Activated B cell treated with CpG ODN at 0.5 μM for 24 hours (primary cell): ENCODE data around the gene PLCB1. TPM values are rescaled to one million over a fixed set of nuclear protein-coding genes. Genes with fewer than 3 reads are reported as not detected.

Experiments
- ATAC-seq: fragments of 200-7000 bp; cut with Tn5 transposase; one replicate; pipeline ENCODE4 v1.10.0; 2021; ENCODE audit warnings: low read depth, mild to moderate bottlenecking, moderate library complexity
- CTCF ChIA-PET: fragments of 350-600 bp; sonication (Branson Sonifier 250); formaldehyde crosslinking; loops from one replicate; lab custom pipeline; 2021; ENCODE audit warnings: antibody characterized with exemption; lab: Charles Lee
- POLR2A ChIA-PET: fragments of 350-600 bp; sonication (Branson Sonifier 250); formaldehyde crosslinking; loops from one replicate; lab custom pipeline; 2021; ENCODE audit warnings: antibody characterized with exemption; lab: Charles Lee
- DNase-seq: peaks from one replicate; pipeline ENCODE4 v3.0.0; 2022
- H3K27ac Mint-ChIP-seq: one replicate; pipeline ENCODE4 v1.8.0; 2020; ENCODE audit warnings: mixed read lengths
- H3K27me3 Mint-ChIP-seq: one replicate; pipeline ENCODE4 v1.8.0; 2021; ENCODE audit warnings: mixed read lengths
- H3K36me3 Mint-ChIP-seq: one replicate; pipeline ENCODE4 v1.8.0; 2021; ENCODE audit warnings: low read depth, mixed read lengths
- H3K4me1 Mint-ChIP-seq: one replicate; pipeline ENCODE4 v1.8.0; 2021; ENCODE audit warnings: mixed read lengths
- H3K4me3 Mint-ChIP-seq: one replicate; pipeline ENCODE4 v1.8.0; 2020; ENCODE audit warnings: mild to moderate bottlenecking, mixed read lengths
- H3K9me3 Mint-ChIP-seq: one replicate; pipeline ENCODE4 v1.8.0; 2020; ENCODE audit warnings: mixed read lengths
- intact Hi-C: fragments of 100-400 bp; cut with micrococcal nuclease; formaldehyde crosslinking; loops from one replicate; pipeline ENCODE4 v1.15.1; 2024
- total RNA-seq: library from RNA; stranded (reverse); gene quantifications from 2 replicates; pipeline ENCODE4 v1.2.3, GENCODE V29; 2022
- TF ChIP-seq, protein P1 (sequence below): fragments of 200-600 bp; IDR thresholded peaks from one replicate; pipeline ENCODE4 v1.8.0; 2022; ENCODE audit warnings: antibody characterized with exemption, mild to moderate bottlenecking

The PLCB1 gene
- total RNA-seq, 1 donor from 2014 or later = 0.86 TPM

DNA sequence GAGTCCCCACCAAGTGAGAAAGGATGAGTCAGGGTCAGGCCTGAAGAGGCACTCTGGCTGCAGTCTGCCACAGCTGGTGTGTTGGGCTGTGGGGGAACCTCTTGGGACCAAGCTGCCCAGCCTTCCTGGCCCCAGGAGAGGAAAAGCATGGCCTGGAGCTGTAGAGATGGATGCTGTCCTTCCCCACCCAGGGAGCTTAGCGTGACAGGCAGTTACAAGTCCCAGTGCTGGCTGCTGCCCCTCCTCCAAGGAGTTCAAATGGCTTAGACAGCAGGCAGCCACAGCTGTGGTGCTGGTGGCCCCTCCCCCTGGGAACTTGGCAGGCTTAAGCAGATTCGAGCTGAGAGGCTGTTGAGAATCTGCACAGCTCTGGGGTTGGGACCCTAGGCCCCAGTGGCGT is 253.2 kb downstream of the PLCB1 start:
- Mint-ChIP-seq H3K36me3 (no peaks in the 10 kb centered on the region), H3K27me3 (peaks cover 2% of the 10 kb centered on the region), H3K4me3 (no peak overlapping the region), H3K9me3 (no peaks in the 10 kb centered on the region), H3K27ac (no peak overlapping the region), H3K4me1 (no peaks in the 10 kb centered on the region)
- ChIA-PET CTCF (no interaction called here), POLR2A (no interaction called here)
- ATAC-seq (no peak), DNase-seq (no peak)
- TF ChIP-seq, protein P1, sequence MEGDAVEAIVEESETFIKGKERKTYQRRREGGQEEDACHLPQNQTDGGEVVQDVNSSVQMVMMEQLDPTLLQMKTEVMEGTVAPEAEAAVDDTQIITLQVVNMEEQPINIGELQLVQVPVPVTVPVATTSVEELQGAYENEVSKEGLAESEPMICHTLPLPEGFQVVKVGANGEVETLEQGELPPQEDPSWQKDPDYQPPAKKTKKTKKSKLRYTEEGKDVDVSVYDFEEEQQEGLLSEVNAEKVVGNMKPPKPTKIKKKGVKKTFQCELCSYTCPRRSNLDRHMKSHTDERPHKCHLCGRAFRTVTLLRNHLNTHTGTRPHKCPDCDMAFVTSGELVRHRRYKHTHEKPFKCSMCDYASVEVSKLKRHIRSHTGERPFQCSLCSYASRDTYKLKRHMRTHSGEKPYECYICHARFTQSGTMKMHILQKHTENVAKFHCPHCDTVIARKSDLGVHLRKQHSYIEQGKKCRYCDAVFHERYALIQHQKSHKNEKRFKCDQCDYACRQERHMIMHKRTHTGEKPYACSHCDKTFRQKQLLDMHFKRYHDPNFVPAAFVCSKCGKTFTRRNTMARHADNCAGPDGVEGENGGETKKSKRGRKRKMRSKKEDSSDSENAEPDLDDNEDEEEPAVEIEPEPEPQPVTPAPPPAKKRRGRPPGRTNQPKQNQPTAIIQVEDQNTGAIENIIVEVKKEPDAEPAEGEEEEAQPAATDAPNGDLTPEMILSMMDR = no peak
- intact Hi-C loops = no loop called here

DNA sequence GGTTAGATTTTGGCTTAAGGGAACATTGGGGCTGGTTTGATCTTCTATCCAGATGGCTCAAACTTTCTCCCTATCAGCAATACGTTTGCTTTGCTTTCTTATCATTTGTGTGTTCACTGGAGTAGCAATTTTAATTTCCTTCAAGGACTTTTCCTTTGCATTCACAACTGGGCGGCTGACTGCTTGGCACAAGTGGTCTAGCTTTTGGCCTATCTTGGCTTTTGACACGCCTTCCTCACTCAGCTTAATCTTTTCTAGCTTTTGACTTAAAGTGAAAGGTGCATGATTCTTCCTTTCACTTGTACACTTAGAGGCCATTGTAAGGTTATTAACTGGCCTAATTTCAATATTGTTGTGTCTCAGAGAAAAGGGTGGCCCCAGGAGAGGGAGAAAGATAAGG is 254.9 kb downstream of the PLCB1 start:
- ChIA-PET POLR2A (no interaction called here), CTCF (interaction anchor here (1.1 to 3.6 kb wide), 3 partner anchors 17 to 343 kb away, joined by 4 to 20 read pairs (median 7); no protein-coding TSS in a partner anchor)
- DNase-seq = no peak

DNA sequence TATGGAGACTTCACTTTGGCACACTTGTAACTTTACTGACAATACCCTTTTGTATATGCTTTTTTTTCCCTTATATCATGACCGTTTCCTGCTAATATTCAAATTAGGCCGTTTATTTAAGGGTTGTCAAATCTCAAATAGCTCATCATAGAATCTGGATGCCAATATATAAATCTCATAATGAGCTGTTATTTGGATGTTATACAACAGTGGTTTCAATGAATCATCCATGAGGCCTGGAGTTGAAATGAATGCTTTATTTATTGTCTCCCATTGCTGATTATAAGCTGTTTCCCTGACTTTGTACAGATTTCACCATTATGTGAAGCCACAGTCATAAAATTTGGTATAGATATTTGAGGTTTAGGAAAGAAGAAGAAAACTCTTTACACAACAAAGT is 256.1 kb downstream of the PLCB1 start:
- Mint-ChIP-seq H3K4me3 (no peak overlapping the region), H3K36me3 (no peaks in the 10 kb centered on the region), H3K27ac (no peak overlapping the region), H3K4me1 (no peaks in the 10 kb centered on the region), H3K9me3 (no peaks in the 10 kb centered on the region), H3K27me3 (no peaks in the 10 kb centered on the region)
- POLR2A ChIA-PET = no interaction called here
- no peak for ATAC-seq
- no peak for DNase-seq
- TF ChIP-seq, protein P1 = no peak
- CTCF ChIA-PET = interaction anchor here (0.7 to 3.6 kb wide), 5 partner anchors 16 to 452 kb away, joined by 3 to 20 read pairs (median 7); no protein-coding TSS in a partner anchor
- intact Hi-C loops = no loop called here

More for the DNA sequence above, 254.9 kb downstream of the PLCB1 start:
- no peak overlapping the region for H3K4me3 Mint-ChIP-seq
- H3K27me3 Mint-ChIP-seq = no peaks in the 10 kb centered on the region
- intact Hi-C loops = no loop called here
- no peaks in the 10 kb centered on the region for H3K9me3 Mint-ChIP-seq
- no peaks in the 10 kb centered on the region for H3K36me3 Mint-ChIP-seq
- no peak overlapping the region for H3K27ac Mint-ChIP-seq
- ATAC-seq = no peak
- no peaks in the 10 kb centered on the region for H3K4me1 Mint-ChIP-seq
- TF ChIP-seq, protein P1 = no peak

DNA sequence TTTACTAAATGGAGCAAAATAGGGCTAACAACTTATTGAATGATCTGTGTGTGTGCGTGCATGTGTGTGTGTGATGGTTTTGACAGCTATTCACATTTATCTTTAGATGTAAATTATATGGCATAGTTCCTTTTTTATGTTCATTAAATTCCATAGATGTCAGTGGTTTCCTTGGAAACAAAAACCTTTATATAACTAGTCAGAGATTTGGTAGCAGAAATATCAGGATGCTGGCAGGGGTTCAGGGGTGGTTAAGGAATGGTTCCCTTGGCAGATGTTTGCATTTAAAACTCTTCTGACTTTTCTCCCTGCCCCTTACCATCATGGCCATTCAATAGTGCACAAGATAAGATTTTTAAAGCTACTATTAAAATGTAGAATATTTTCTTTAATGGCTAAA is 256.6 kb downstream of the PLCB1 start:
- POLR2A ChIA-PET = no interaction called here
- no peak for ATAC-seq

DNA sequence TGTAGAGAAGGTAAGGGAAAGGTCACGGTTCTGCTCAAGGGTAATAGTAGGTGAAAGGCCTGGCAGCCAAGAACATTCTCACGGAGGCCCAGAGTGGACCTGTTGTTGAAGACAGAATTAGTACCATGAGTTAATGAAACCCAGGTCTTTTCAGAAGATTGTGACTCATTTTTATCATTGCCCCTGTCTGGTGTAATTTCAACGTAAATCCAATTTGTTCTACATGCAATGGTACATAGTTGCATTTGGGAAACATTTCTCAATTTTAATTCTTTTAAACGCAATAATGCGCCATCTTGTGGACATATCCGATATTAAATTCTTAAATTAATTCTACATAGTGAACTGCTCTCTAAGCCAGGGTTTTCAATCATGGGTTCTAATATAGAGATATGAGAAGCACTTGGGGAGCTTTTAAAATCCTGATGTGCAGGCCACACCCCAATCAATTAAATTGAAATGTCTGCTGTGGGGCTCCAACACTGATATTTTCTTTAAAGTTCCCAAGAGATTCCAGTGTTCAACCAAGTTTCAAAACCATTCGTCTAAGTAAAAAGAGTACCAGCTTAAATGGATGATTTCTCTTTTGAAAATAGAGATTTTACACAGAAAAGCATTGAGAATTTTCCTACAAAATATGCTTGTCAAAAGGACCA is 257.4 kb downstream of the PLCB1 start:
- TF ChIP-seq, protein P1 = peak; percentile 39
- Mint-ChIP-seq H3K27me3 (no peaks in the 10 kb centered on the region), H3K4me1 (no peaks in the 10 kb centered on the region), H3K9me3 (no peaks in the 10 kb centered on the region), H3K4me3 (no peak overlapping the region), H3K27ac (no peak overlapping the region), H3K36me3 (no peaks in the 10 kb centered on the region)
- POLR2A ChIA-PET = no interaction called here
- CTCF ChIA-PET = interaction anchor here (0.8 to 3.6 kb wide), 8 partner anchors 10 to 368 kb away, joined by 3 to 20 read pairs (median 6); no protein-coding TSS in a partner anchor
- intact Hi-C loops = loop anchor here (1.0 kb wide), 3 partner anchors 333 to 453 kb away; no protein-coding TSS in a partner anchor
- DNase-seq (no peak), ATAC-seq (no peak)

More for the DNA sequence above, 256.6 kb downstream of the PLCB1 start:
- Mint-ChIP-seq H3K4me1 (no peaks in the 10 kb centered on the region), H3K4me3 (no peak overlapping the region), H3K9me3 (no peaks in the 10 kb centered on the region), H3K36me3 (no peaks in the 10 kb centered on the region), H3K27ac (no peak overlapping the region), H3K27me3 (no peaks in the 10 kb centered on the region)
- DNase-seq = no peak
- CTCF ChIA-PET = interaction anchor here (0.7 to 3.6 kb wide), 5 partner anchors 14 to 345 kb away, joined by 3 to 20 read pairs (median 7); no protein-coding TSS in a partner anchor
- TF ChIP-seq, protein P1 = no peak
- intact Hi-C loops = loop anchor here (1.0 kb wide), 2 partner anchors 345 to 452 kb away; no protein-coding TSS in a partner anchor
